ENCODE data around the gene CYSTM1. TPM values are rescaled to one million over a fixed set of nuclear protein-coding genes. Genes with fewer than 3 reads are reported as not detected.

The CYSTM1 gene
- total and polyA plus RNA-seq, 4 donors, result 8.1 to 45.7 (median 23.4) TPM

DNA sequence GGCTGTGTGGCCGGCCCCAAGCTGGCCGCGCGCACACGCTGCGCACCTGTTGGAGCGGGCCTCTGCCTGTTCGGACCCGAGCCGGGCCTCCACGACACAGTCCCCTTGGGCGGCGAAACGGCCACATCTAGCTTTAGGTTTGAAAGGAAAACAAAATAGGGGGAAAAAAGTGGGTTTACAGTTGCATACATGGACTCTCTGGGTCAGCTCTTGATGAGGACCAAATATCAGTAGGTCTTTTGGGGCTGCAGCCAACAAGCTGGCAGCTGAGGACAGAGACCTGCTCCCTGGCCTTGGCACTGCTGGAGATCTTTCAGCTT, 28.5 kb upstream of the CYSTM1 start (continued):
- TF ChIP-seq, protein P1, sequence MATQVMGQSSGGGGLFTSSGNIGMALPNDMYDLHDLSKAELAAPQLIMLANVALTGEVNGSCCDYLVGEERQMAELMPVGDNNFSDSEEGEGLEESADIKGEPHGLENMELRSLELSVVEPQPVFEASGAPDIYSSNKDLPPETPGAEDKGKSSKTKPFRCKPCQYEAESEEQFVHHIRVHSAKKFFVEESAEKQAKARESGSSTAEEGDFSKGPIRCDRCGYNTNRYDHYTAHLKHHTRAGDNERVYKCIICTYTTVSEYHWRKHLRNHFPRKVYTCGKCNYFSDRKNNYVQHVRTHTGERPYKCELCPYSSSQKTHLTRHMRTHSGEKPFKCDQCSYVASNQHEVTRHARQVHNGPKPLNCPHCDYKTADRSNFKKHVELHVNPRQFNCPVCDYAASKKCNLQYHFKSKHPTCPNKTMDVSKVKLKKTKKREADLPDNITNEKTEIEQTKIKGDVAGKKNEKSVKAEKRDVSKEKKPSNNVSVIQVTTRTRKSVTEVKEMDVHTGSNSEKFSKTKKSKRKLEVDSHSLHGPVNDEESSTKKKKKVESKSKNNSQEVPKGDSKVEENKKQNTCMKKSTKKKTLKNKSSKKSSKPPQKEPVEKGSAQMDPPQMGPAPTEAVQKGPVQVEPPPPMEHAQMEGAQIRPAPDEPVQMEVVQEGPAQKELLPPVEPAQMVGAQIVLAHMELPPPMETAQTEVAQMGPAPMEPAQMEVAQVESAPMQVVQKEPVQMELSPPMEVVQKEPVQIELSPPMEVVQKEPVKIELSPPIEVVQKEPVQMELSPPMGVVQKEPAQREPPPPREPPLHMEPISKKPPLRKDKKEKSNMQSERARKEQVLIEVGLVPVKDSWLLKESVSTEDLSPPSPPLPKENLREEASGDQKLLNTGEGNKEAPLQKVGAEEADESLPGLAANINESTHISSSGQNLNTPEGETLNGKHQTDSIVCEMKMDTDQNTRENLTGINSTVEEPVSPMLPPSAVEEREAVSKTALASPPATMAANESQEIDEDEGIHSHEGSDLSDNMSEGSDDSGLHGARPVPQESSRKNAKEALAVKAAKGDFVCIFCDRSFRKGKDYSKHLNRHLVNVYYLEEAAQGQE (IDR thresholded peaks at IDR 0.05), result no peak
- TF ChIP-seq EGR1 (IDR thresholded peaks at IDR 0.05; ENCODE audit: low read depth in 2 of 2), result no peak
- TF ChIP-seq HNF4A (conservative IDR thresholded peaks at IDR 0.05), result no peak

DNA sequence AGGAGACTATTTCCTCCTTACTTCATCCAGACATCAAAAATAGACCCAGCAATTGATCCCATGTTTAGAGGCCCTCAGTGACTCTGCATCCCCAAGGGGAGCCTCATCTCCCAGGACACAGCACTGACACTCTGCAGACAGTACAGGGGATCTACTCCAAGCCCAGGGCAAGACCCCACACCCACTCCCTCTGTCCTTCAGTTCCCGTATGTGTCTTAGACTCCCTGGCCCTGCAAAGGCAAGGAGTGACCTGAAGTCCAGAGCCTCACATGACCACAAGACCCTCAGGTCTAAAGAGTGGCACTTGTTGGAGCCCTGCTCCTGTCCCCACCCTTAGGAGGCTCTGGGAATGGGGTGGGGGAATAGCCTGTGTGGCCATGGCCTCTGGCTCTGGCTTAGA, 27.5 kb upstream of the CYSTM1 start:
- WGBS, result 98% methylated on average over 1 of the region's 1 CpG
- no peaks in the 10 kb centered on the region for H3K9me3 ChIP-seq (ENCODE audit: control insufficient read depth in 4 of 4, low read length in 3 of 4)
- H3K4me3 ChIP-seq (ENCODE audit: low read depth in 1 of 3, low read length in 3 of 3), result no peak overlapping the region
- no peaks in the 10 kb centered on the region for H3K36me3 ChIP-seq (ENCODE audit: control insufficient read depth in 4 of 4, insufficient read depth in 3 of 4, low read depth in 1 of 4, low read length in 3 of 4)
- TF ChIP-seq RXRA (IDR thresholded peaks at IDR 0.05), result no peak
- TF ChIP-seq FOXA1 (IDR thresholded peaks at IDR 0.05), result no peak
- TF ChIP-seq, protein P2, sequence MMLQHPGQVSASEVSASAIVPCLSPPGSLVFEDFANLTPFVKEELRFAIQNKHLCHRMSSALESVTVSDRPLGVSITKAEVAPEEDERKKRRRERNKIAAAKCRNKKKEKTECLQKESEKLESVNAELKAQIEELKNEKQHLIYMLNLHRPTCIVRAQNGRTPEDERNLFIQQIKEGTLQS (IDR thresholded peaks at IDR 0.05), result no peak
- TF ChIP-seq FOXA2 (IDR thresholded peaks at IDR 0.05), result no peak
- no peak for TF ChIP-seq HNF4A (conservative IDR thresholded peaks at IDR 0.05)
- no peak for TF ChIP-seq RAD21 (IDR thresholded peaks at IDR 0.05)
- TF ChIP-seq YY1 (IDR thresholded peaks at IDR 0.05), result no peak
- no peak for TF ChIP-seq GABPA (IDR thresholded peaks at IDR 0.05 in 1 of 2, conservative IDR thresholded peaks at IDR 0.05 in 1 of 2)
- TF ChIP-seq, protein P3, sequence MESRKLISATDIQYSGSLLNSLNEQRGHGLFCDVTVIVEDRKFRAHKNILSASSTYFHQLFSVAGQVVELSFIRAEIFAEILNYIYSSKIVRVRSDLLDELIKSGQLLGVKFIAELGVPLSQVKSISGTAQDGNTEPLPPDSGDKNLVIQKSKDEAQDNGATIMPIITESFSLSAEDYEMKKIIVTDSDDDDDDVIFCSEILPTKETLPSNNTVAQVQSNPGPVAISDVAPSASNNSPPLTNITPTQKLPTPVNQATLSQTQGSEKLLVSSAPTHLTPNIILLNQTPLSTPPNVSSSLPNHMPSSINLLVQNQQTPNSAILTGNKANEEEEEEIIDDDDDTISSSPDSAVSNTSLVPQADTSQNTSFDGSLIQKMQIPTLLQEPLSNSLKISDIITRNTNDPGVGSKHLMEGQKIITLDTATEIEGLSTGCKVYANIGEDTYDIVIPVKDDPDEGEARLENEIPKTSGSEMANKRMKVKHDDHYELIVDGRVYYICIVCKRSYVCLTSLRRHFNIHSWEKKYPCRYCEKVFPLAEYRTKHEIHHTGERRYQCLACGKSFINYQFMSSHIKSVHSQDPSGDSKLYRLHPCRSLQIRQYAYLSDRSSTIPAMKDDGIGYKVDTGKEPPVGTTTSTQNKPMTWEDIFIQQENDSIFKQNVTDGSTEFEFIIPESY (IDR thresholded peaks at IDR 0.05), result no peak
- TF ChIP-seq SP1 (IDR thresholded peaks at IDR 0.05), result no peak
- TF ChIP-seq HNF4G (IDR thresholded peaks at IDR 0.05), result no peak
- TF ChIP-seq, protein P4, sequence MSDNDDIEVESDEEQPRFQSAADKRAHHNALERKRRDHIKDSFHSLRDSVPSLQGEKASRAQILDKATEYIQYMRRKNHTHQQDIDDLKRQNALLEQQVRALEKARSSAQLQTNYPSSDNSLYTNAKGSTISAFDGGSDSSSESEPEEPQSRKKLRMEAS (IDR thresholded peaks at IDR 0.05), result no peak
- TF ChIP-seq, protein P1 (IDR thresholded peaks at IDR 0.05), result no peak
- TF ChIP-seq NR2F2 (IDR thresholded peaks at IDR 0.05), result no peak
- no peak for TF ChIP-seq JUND (IDR thresholded peaks at IDR 0.05)
- H3K27me3 ChIP-seq (ENCODE audit: control insufficient read depth in 4 of 4, insufficient read depth in 4 of 4, low read length in 3 of 4), result no peaks in the 10 kb centered on the region
- H3K9ac ChIP-seq (ENCODE audit: low read depth in 1 of 2, low read length in 2 of 2), result no peak overlapping the region
- no peak for DNase-seq (ENCODE audit: low spot score)
- peaks cover 8 to 22% (median 16%) of the 10 kb centered on the region in 4 donors for H3K4me1 ChIP-seq (ENCODE audit: control insufficient read depth in 4 of 4, insufficient read depth in 4 of 4, low read length in 3 of 4)
- no peak overlapping the region for H3K27ac ChIP-seq (ENCODE audit: low read depth in 1 of 2, low read length in 2 of 2)
